GM13976 (cell line): Measurements from ENCODE around the gene LSAMP.

ENCODE experiments used
- DNase-seq: peaks from one replicate; pipeline ENCODE4 v3.0.0; 2012; ENCODE audit warnings: low spot score
- in situ Hi-C: fragments of 300-500 bp; cut with MboI; formaldehyde crosslinking; loops from one replicate; pipeline ENCODE4 v1.12.0; 2022; ENCODE audit warnings: low sequenced_read_pairs, mixed read lengths, inconsistent platforms; ENCODE audit not compliant: unreplicated experiment
- TF ChIP-seq, protein P1 (sequence below): IDR thresholded peaks from 2 replicates; pipeline ENCODE4 v1.5.1; 2012; ENCODE audit warnings: borderline replicate concordance, mild to moderate bottlenecking; ENCODE audit not compliant: insufficient read depth; ENCODE audit errors: extremely low read depth, missing control alignments, control extremely low read depth

The LSAMP gene

DNA sequence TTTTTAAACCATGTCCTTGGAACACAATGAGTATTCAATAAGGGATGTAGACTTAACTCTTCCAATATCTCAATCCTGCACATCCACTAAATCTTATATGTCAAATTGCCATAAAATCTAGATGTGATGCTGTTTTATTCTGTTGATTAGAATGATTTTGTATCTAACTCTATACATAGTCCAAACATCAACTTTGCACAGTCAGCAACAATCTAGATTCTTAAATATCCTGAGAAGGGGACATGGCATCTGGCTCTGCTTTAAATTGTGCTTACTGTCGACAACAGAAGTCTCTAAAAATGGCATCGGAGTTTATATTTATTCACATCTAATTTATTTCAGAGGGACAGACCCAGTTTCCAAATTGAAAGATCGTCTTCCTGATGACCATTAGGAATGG, 545.8 kb downstream of the LSAMP start:
- in situ Hi-C loops: no loop called here
- TF ChIP-seq, protein P1, sequence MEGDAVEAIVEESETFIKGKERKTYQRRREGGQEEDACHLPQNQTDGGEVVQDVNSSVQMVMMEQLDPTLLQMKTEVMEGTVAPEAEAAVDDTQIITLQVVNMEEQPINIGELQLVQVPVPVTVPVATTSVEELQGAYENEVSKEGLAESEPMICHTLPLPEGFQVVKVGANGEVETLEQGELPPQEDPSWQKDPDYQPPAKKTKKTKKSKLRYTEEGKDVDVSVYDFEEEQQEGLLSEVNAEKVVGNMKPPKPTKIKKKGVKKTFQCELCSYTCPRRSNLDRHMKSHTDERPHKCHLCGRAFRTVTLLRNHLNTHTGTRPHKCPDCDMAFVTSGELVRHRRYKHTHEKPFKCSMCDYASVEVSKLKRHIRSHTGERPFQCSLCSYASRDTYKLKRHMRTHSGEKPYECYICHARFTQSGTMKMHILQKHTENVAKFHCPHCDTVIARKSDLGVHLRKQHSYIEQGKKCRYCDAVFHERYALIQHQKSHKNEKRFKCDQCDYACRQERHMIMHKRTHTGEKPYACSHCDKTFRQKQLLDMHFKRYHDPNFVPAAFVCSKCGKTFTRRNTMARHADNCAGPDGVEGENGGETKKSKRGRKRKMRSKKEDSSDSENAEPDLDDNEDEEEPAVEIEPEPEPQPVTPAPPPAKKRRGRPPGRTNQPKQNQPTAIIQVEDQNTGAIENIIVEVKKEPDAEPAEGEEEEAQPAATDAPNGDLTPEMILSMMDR: no peak
- DNase-seq: no peak

DNA sequence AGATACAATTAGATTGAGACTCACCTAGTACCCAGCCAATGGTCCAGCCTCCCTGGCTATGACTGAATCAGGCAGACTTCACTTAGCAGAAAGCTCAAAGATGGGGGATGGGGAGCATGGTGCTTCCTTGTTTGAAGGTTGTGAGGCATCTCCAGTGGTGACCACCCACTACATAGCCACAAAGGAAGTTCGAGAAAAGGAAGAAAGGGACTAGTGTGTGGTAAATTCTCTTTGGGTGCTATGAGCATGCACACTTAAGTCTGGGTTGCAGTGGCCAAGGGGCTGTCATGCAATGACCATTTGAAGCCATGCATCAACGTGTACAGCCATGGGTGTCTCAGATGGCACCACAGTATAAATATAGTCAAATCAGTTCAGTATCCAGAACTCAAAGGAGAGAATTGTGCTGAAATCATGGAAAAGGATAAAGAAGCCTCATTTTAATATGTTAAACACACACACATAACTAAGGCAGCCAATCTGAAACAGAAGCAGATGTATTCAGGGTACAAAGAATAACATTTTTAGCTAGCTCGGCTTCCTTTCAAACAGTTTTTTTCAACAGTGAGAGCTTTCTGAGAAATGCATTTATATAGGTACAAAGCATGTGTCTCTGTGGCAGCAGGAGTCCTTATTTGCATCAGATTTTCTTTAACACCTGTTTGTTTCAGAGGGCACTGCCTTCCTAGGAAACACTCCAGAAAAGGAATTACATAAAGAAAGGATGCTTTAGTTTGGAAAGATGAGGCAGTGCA, 546.5 kb downstream of the LSAMP start:
- in situ Hi-C loops: no loop called here
- TF ChIP-seq, protein P1: no peak
- DNase-seq: no peak

DNA sequence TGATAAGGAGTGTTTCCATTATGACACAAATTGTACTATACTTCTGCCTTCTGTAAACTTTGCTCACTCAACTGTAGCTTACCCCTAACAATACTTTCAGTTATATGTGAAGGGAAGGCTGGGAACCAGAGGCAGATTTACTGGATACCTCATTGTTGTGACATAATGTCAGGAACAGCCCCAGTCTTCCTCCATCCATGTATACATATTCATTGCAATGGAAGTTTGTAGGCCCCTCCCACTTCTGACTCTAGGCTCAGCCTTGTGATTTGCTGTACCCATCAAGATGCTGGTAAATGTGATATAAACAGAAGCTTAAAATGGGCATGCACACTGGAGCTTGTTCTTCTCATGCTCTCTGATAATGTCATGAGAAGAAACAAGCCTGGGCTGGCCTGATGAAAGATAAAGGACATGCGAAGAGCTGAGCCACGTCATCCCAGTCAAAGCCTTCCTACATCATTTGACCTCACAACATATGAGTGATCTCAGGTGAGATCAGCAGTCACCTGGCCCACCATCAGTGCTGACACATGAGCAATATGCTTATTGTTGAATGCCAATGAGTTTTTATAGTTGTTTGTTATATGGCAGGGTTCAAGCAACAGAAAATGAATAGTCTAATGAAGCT, 554.2 kb downstream of the LSAMP start:
- in situ Hi-C loops: no loop called here
- DNase-seq: no peak

DNA sequence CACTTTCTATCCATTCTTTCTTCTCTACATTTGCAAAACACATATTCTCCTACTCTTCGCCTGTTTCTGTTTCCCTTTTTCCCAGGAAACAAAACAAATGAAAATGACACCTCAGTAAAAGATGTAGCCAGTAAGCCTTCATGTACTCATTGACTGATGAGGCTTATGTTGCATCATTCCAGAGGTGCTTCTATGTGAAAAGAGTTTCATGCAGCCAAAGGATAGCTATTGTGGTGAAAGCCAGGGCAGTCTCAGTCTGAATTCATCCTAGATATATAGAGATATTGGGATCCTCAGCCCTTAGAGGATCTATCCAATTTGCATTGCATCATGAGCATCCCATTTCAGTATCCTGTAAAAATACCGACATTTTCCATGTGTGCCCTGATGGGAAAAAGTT, 554.7 kb downstream of the LSAMP start:
- TF ChIP-seq, protein P1: no peak
- no peak for DNase-seq
- in situ Hi-C loops: no loop called here

More for the DNA sequence above, 554.2 kb downstream of the LSAMP start:
- TF ChIP-seq, protein P1: no peak

DNA sequence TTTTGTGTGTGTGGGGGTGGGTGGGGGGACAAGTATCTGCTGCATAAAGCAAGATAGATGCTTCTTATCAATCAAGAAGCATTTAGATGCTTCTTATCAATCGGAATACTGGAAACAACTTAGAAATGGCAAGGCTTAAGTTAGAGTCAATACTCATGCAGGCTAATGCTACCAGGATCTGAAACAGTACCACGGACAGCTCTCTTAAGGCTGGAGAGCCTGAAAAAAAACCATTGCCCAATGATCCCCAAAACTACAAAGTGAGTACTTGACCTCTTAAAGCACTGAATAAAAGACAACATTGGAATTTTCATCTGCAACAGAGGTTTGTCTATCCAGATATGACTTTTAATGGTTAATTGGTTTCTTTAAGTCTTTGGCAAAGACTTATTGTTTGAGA, 559.7 kb downstream of the LSAMP start:
- in situ Hi-C loops: no loop called here
- TF ChIP-seq, protein P1: no peak
- no peak for DNase-seq

DNA sequence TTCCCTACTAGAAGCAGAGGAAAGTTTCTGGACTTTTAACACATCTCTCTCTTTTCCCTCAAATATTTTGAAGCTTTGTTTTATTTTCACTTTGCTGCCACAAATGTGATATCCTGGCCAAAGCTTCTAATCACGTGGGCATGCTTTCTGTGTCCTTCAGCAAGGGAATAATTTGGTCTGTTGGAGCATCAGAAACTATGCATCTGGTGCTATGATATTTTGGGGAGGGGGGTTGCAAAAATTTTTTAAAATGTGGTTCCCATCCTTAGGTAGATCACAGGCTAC, 567.7 kb downstream of the LSAMP start:
- TF ChIP-seq, protein P1: no peak
- DNase-seq: no peak
- in situ Hi-C loops: no loop called here
